Liver (tissue), 9 donors: ENCODE data around the gene ATG5. TPM values are rescaled to one million over a fixed set of nuclear protein-coding genes. Genes with fewer than 3 reads are reported as not detected.
"Not testable (repeated sequence)": the region's sequence is repeated elsewhere in the genome, so short reads cannot be mapped to it uniquely, and the experiment has no call there.

Experiments used
- DNase-seq: peaks from one replicate; pipeline ENCODE4 v3.0.0-alpha.2; 2017; ENCODE audit warnings: low spot score
- H3K27ac ChIP-seq, 2 donors: one replicate each; pipeline ENCODE4 v1.7.0; 2013; ENCODE audit warnings: inconsistent platforms in 2 of 2, low read length in 2 of 2, control low read depth in 1 of 2, low read depth in 1 of 2, mild to moderate bottlenecking in 1 of 2
- H3K27me3 ChIP-seq, 4 donors: one replicate each; pipeline versions ENCODE4 v1.6.1 to v1.7.0; 2013; ENCODE audit warnings: low read length in 3 of 4, inconsistent platforms in 1 of 4, mild to moderate bottlenecking in 1 of 4, moderate library complexity in 1 of 4; ENCODE audit not compliant: control insufficient read depth in 4 of 4, insufficient read depth in 4 of 4
- H3K36me3 ChIP-seq, 4 donors: one replicate each; pipeline versions ENCODE4 v1.6.1 to v1.7.0; 2013; ENCODE audit warnings: low read length in 3 of 4, mild to moderate bottlenecking in 3 of 4, low read depth in 1 of 4, moderate library complexity in 1 of 4; ENCODE audit not compliant: control insufficient read depth in 4 of 4, insufficient read depth in 3 of 4
- H3K4me1 ChIP-seq, 4 donors: one replicate each; pipeline versions ENCODE4 v1.6.1 to v1.7.0; 2013; ENCODE audit warnings: low read length in 3 of 4, mild to moderate bottlenecking in 3 of 4, moderate library complexity in 1 of 4; ENCODE audit not compliant: control insufficient read depth in 4 of 4, insufficient read depth in 4 of 4
- H3K4me3 ChIP-seq, 3 donors: one replicate each; pipeline versions ENCODE4 v1.6.1 to v1.7.0; 2013; ENCODE audit warnings: low read length in 3 of 3, control low read depth in 1 of 3, low read depth in 1 of 3, mild to moderate bottlenecking in 1 of 3
- H3K9ac ChIP-seq, 2 donors: one replicate each; pipeline ENCODE4 v1.7.0; 2013; ENCODE audit warnings: low read length in 2 of 2, mild to moderate bottlenecking in 2 of 2, moderate library complexity in 2 of 2, control low read depth in 1 of 2, low read depth in 1 of 2
- H3K9me3 ChIP-seq, 4 donors: one replicate each; pipeline versions ENCODE4 v1.6.1 to v1.7.0; 2013; ENCODE audit warnings: low read length in 3 of 4; ENCODE audit not compliant: control insufficient read depth in 4 of 4
- EGR1 ChIP-seq, 2 donors: IDR thresholded peaks; 2 replicates each; pipeline ENCODE4 v1.6.1; 2016 to 2018; ENCODE audit warnings: antibody characterized with exemption in 2 of 2, low read depth in 2 of 2
- FOXA1 ChIP-seq: IDR thresholded peaks from 2 replicates; pipeline ENCODE4 v1.6.1; 2016; ENCODE audit warnings: antibody characterized with exemption
- FOXA2 ChIP-seq: IDR thresholded peaks from 2 replicates; pipeline ENCODE4 v1.6.1; 2016; ENCODE audit warnings: antibody characterized with exemption
- GABPA ChIP-seq, 2 donors: IDR thresholded peaks in 1 of 2; conservative IDR thresholded peaks in 1 of 2; 2 replicates each; pipeline ENCODE4 v1.6.1; 2016; ENCODE audit warnings: antibody characterized with exemption in 2 of 2, mild to moderate bottlenecking in 1 of 2, moderate library complexity in 1 of 2
- HNF4A ChIP-seq, 2 donors: conservative IDR thresholded peaks; 2 replicates each; pipeline ENCODE4 v1.6.1; 2016; ENCODE audit warnings: antibody characterized with exemption in 2 of 2, mild to moderate bottlenecking in 2 of 2
- HNF4G ChIP-seq: IDR thresholded peaks from 2 replicates; pipeline ENCODE4 v1.6.1; 2016; ENCODE audit warnings: antibody characterized with exemption
- JUND ChIP-seq, 2 donors: IDR thresholded peaks; 2 replicates each; pipeline ENCODE4 v1.6.1; 2016; ENCODE audit warnings: antibody characterized with exemption in 2 of 2
- NR2F2 ChIP-seq: IDR thresholded peaks from 2 replicates; pipeline ENCODE4 v1.6.1; 2016; ENCODE audit warnings: antibody characterized with exemption
- RAD21 ChIP-seq, 2 donors: IDR thresholded peaks; 2 replicates each; pipeline ENCODE4 v1.6.1; 2016; ENCODE audit warnings: antibody characterized with exemption in 2 of 2, mild to moderate bottlenecking in 2 of 2
- RXRA ChIP-seq, 2 donors: IDR thresholded peaks; 2 replicates each; pipeline ENCODE4 v1.6.1; 2017 to 2018; ENCODE audit warnings: antibody characterized with exemption in 2 of 2, mild to moderate bottlenecking in 1 of 2
- SP1 ChIP-seq: IDR thresholded peaks from 2 replicates; pipeline ENCODE4 v1.6.1; 2018; ENCODE audit warnings: antibody characterized with exemption, mild to moderate bottlenecking
- TAF1 ChIP-seq: conservative IDR thresholded peaks from 2 replicates; pipeline ENCODE4 v1.6.1; 2016; ENCODE audit warnings: antibody characterized with exemption, mild to moderate bottlenecking
- YY1 ChIP-seq: IDR thresholded peaks from 2 replicates; pipeline ENCODE4 v1.6.1; 2016; ENCODE audit warnings: antibody characterized with exemption, mild to moderate bottlenecking
- WGBS: extraction: QIAGEN DNeasy Blood & Tissue Kit; methylation state at CpG from one replicate; pipeline ENCODE4 v1.1.7; 2013; 5-methylcytosine and 5-hydroxymethylcytosine counted together
- polyA plus RNA-seq, 2 donors: library from polyadenylated mRNA; stranded (reverse) in 1 of 2; unstranded in 1 of 2; fragments of 200-250 nt in 1 of 2; fragments of >200 nt in 1 of 2; fragmentation: Nextera tagmentation in 1 of 2; extraction: Ambion mirVana in 1 of 2; gene quantifications; one replicate each; pipeline versions ENCODE4 v1.2.1 to v1.2.3, GENCODE V29; 2013 to 2015
- total RNA-seq, 2 donors: library from RNA; depleted of rRNA; stranded (reverse); fragments of >200 nt; gene quantifications; one replicate each; pipeline ENCODE4 v1.2.3, GENCODE V29; 2014
- TF ChIP-seq, protein P1 (sequence below): IDR thresholded peaks from 2 replicates; pipeline ENCODE4 v1.6.1; 2016; ENCODE audit warnings: antibody characterized with exemption, mild to moderate bottlenecking
- TF ChIP-seq, protein P2 (sequence below): IDR thresholded peaks from 2 replicates; pipeline ENCODE4 v1.6.1; 2016; ENCODE audit warnings: antibody characterized with exemption
- TF ChIP-seq, protein P3 (sequence below): fragments of 150-350 bp; IDR thresholded peaks from 2 replicates; pipeline ENCODE4 v1.5.1; 2017; ENCODE audit warnings: improper control_type of control experiment, low read depth, low read length; ENCODE audit not compliant: missing input control
- TF ChIP-seq, protein P4 (sequence below): IDR thresholded peaks from 2 replicates; pipeline ENCODE4 v1.6.1; 2016; ENCODE audit warnings: antibody characterized with exemption
- TF ChIP-seq, protein P5 (sequence below): IDR thresholded peaks from 2 replicates; pipeline ENCODE4 v1.6.1; 2016; ENCODE audit warnings: antibody characterized with exemption
- donor health status: healthy.
- donor health status: healthy.
- donor health status: healthy.
- donor health status: healthy.
- donor health status: healthy.

Gene ATG5
- total and polyA plus RNA-seq, 4 donors: 10.0 to 25.7 (median 19.7) TPM

DNA sequence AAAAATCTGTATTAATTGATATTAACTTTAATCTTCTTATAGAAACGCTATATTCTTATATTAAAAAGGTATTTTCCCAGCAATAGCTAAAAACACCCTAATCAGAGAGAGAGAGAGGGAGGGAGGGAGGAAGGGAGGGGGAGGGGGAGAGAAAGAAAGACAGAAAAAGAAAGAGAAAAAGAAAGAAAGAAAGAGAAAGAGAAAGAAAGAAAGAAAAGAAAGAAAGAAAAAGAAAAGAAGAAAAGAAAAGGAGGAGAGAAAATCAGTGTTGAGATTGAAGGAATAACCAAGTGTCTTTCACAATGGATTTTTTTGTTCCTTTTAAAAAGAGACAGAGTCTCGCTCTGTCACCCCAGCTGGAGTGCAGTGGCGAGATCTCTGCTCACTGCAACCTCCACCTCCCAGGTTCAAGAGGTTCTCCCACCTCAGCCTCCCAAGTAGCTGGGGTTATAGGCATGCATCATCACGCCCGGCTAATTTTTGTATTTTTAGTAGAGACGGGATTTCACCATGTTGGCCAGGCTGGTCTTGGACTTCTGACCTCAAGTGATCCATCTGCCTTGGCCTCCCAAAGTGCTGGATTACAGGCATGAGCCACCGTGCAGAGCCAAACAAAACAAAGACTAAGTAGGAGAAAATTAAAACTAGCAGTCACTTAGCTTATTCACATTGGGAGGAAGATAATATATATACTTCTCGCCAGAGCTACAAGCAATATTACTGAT lies 73.9 kb downstream of the ATG5 start:
- H3K4me3 ChIP-seq, H3K27ac ChIP-seq, H3K9me3 ChIP-seq, H3K36me3 ChIP-seq, DNase-seq, H3K9ac ChIP-seq, H3K4me1 ChIP-seq, H3K27me3 ChIP-seq: not testable (repeated sequence)
- WGBS: 77% methylated on average over 8 of the region's 8 CpGs
- peak; percentile 29 to 50 for TF ChIP-seq HNF4A (conservative IDR thresholded peaks at IDR 0.05)
- peak in 1 of 2 donors; percentile 23 for TF ChIP-seq RXRA (IDR thresholded peaks at IDR 0.05)

DNA sequence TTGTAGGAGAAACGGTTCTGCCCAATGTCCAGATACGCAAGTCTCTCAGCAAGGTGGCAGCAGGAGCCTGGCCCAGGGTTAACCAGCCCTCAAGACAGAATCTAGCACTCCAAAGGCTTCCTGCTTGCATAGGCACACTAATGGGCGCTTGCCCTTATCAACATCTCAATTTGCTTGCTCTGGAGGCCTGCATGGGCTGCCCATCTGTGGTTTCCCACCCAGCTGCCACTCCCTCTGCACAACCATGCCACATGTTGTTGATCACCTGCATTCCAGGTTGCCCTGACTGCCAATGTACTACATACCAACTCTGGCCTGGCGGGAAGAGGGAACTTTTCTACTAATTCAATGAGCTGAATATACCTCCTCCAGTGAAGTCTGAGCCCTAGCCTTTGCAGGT lies 74.6 kb downstream of the ATG5 start:
- H3K9me3 ChIP-seq: no peaks in the 10 kb centered on the region
- WGBS: 94% methylated on average over 4 of the region's 4 CpGs
- no peak overlapping the region for H3K9ac ChIP-seq
- DNase-seq: no peak
- H3K27me3 ChIP-seq: no peaks in the 10 kb centered on the region
- peaks cover 0 to 5% (median 0%) of the 10 kb centered on the region in 4 donors for H3K36me3 ChIP-seq
- no peak for TF ChIP-seq JUND (IDR thresholded peaks at IDR 0.05)
- TF ChIP-seq SP1: no peak
- no peak for TF ChIP-seq TAF1
- no peak overlapping the region for H3K27ac ChIP-seq
- H3K4me1 ChIP-seq: no peaks in the 10 kb centered on the region
- no peak overlapping the region for H3K4me3 ChIP-seq

DNA sequence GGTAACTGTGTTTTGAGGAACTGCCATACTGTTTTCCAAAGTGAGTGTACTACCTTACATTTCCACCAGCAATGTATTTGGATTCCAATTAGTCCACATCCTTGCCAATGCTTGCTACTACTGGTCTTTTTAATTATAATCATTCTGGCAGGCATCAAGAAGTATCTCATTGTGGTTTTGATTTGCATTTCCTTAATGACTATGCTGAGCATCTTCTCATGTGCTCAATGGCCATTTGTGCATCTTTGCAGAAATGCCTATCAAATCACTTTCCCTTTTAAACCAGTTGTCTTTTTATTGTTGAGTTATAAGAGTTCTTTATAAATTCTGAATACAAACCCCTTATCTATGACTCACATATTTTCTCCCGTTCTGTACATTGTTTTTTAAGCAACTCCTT lies 75.9 kb downstream of the ATG5 start:
- TF ChIP-seq HNF4A (conservative IDR thresholded peaks at IDR 0.05) (no peak), RAD21 (IDR thresholded peaks at IDR 0.05) (no peak), NR2F2 (no peak), EGR1 (IDR thresholded peaks at IDR 0.05; ENCODE audit: low read depth in 2 of 2) (no peak), FOXA1 (no peak), JUND (IDR thresholded peaks at IDR 0.05) (no peak), RXRA (IDR thresholded peaks at IDR 0.05) (no peak), TAF1 (no peak), GABPA (IDR thresholded peaks at IDR 0.05 in 1 of 2, conservative IDR thresholded peaks at IDR 0.05 in 1 of 2) (no peak), SP1 (no peak), FOXA2 (no peak), HNF4G (no peak), YY1 (no peak)
- TF ChIP-seq, protein P1, sequence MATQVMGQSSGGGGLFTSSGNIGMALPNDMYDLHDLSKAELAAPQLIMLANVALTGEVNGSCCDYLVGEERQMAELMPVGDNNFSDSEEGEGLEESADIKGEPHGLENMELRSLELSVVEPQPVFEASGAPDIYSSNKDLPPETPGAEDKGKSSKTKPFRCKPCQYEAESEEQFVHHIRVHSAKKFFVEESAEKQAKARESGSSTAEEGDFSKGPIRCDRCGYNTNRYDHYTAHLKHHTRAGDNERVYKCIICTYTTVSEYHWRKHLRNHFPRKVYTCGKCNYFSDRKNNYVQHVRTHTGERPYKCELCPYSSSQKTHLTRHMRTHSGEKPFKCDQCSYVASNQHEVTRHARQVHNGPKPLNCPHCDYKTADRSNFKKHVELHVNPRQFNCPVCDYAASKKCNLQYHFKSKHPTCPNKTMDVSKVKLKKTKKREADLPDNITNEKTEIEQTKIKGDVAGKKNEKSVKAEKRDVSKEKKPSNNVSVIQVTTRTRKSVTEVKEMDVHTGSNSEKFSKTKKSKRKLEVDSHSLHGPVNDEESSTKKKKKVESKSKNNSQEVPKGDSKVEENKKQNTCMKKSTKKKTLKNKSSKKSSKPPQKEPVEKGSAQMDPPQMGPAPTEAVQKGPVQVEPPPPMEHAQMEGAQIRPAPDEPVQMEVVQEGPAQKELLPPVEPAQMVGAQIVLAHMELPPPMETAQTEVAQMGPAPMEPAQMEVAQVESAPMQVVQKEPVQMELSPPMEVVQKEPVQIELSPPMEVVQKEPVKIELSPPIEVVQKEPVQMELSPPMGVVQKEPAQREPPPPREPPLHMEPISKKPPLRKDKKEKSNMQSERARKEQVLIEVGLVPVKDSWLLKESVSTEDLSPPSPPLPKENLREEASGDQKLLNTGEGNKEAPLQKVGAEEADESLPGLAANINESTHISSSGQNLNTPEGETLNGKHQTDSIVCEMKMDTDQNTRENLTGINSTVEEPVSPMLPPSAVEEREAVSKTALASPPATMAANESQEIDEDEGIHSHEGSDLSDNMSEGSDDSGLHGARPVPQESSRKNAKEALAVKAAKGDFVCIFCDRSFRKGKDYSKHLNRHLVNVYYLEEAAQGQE: no peak
- TF ChIP-seq, protein P2, sequence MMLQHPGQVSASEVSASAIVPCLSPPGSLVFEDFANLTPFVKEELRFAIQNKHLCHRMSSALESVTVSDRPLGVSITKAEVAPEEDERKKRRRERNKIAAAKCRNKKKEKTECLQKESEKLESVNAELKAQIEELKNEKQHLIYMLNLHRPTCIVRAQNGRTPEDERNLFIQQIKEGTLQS: no peak
- TF ChIP-seq, protein P3, sequence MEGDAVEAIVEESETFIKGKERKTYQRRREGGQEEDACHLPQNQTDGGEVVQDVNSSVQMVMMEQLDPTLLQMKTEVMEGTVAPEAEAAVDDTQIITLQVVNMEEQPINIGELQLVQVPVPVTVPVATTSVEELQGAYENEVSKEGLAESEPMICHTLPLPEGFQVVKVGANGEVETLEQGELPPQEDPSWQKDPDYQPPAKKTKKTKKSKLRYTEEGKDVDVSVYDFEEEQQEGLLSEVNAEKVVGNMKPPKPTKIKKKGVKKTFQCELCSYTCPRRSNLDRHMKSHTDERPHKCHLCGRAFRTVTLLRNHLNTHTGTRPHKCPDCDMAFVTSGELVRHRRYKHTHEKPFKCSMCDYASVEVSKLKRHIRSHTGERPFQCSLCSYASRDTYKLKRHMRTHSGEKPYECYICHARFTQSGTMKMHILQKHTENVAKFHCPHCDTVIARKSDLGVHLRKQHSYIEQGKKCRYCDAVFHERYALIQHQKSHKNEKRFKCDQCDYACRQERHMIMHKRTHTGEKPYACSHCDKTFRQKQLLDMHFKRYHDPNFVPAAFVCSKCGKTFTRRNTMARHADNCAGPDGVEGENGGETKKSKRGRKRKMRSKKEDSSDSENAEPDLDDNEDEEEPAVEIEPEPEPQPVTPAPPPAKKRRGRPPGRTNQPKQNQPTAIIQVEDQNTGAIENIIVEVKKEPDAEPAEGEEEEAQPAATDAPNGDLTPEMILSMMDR: no peak
- TF ChIP-seq, protein P4, sequence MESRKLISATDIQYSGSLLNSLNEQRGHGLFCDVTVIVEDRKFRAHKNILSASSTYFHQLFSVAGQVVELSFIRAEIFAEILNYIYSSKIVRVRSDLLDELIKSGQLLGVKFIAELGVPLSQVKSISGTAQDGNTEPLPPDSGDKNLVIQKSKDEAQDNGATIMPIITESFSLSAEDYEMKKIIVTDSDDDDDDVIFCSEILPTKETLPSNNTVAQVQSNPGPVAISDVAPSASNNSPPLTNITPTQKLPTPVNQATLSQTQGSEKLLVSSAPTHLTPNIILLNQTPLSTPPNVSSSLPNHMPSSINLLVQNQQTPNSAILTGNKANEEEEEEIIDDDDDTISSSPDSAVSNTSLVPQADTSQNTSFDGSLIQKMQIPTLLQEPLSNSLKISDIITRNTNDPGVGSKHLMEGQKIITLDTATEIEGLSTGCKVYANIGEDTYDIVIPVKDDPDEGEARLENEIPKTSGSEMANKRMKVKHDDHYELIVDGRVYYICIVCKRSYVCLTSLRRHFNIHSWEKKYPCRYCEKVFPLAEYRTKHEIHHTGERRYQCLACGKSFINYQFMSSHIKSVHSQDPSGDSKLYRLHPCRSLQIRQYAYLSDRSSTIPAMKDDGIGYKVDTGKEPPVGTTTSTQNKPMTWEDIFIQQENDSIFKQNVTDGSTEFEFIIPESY: no peak
- TF ChIP-seq, protein P5, sequence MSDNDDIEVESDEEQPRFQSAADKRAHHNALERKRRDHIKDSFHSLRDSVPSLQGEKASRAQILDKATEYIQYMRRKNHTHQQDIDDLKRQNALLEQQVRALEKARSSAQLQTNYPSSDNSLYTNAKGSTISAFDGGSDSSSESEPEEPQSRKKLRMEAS: no peak
- Histone ChIP-seq H3K4me1 (no peaks in the 10 kb centered on the region), H3K9me3 (no peaks in the 10 kb centered on the region), H3K27me3 (no peaks in the 10 kb centered on the region), H3K36me3 (peaks cover 0 to 5% (median 0%) of the 10 kb centered on the region in 4 donors), H3K4me3 (no peak overlapping the region), H3K9ac (no peak overlapping the region), H3K27ac (no peak overlapping the region)
- WGBS: 93% methylated on average over 1 of the region's 1 CpG
- no peak for DNase-seq
